ENCODE results near the gene CPEB4. TPM values are rescaled to one million over a fixed set of nuclear protein-coding genes. Genes with fewer than 3 reads are reported as not detected.

CPEB4 gene
- total and polyA plus RNA-seq, 10 of the 15 experiments (the other 5 are each of a cell fraction or from before 2014, with no cell fraction given), result 6.9 to 33.1 (median 20.4) TPM

DNA sequence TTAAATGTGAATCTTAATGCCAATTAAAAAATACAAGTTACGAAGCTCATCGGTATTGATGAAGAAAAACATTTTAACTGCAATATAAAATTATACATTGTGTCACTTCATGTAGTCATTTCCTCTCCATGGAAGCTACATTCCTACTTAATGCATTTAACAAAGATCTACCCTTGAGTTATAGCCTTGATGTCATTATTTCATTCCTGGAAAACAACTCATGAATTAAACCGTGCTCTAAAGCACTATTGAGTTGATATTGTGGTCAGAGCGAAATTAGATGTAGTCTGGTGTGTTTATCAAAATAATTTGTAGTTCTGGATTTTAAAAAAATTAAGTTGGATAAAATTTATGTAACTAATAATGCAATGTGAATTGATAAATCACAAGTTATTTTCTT, 111.9 kb downstream of the CPEB4 start:
- FAIRE-seq (no peak), ATAC-seq (no peak), DNase-seq (ENCODE audit: low read depth, low spot score) (no peak)
- CTCF ChIA-PET, result no interaction called here
- no peak overlapping the region for H3K27ac ChIP-seq (ENCODE audit: control insufficient read depth, insufficient read depth)
- H3K9me3 ChIP-seq (replicated peaks; ENCODE audit: control insufficient read depth, insufficient read depth, low read length), result no peaks in the 10 kb centered on the region
- 48% methylated on average over 4 of the region's 4 CpGs for WGBS (ENCODE audit: insufficient coverage, insufficient replicate concordance, low lambda C conversion rate, missing lambda C conversion rate)
- H4K20me1 ChIP-seq (ENCODE audit: control insufficient read depth, insufficient read depth), result no peaks in the 10 kb centered on the region
- H3K4me3 ChIP-seq, result no peak overlapping the region
- RAD21 ChIA-PET (ENCODE audit: unreplicated experiment), result no interaction called here
- H3K79me2 ChIP-seq (ENCODE audit: control insufficient read depth, insufficient read depth, low read length), result no peaks in the 10 kb centered on the region
- H3K4me2 ChIP-seq (ENCODE audit: control insufficient read depth, insufficient read depth), result no peak overlapping the region
- H2AFZ ChIP-seq (ENCODE audit: control insufficient read depth, low read depth, low read length), result no peak overlapping the region
- no TSS peak for BruUV-seq (replicated peaks)
- SMC1A ChIA-PET (ENCODE audit: uncharacterized antibody, unreplicated experiment), result no interaction called here
- H3K9ac ChIP-seq (ENCODE audit: control insufficient read depth, insufficient read depth, low read length), result no peak overlapping the region
- no peak for TF ChIP-seq SIN3A (IDR thresholded peaks at IDR 0.05; ENCODE audit: low read depth, low read length)
- TF ChIP-seq NFXL1 (IDR thresholded peaks at IDR 0.05; ENCODE audit: borderline replicate concordance), result no peak
- TF ChIP-seq, protein P1, sequence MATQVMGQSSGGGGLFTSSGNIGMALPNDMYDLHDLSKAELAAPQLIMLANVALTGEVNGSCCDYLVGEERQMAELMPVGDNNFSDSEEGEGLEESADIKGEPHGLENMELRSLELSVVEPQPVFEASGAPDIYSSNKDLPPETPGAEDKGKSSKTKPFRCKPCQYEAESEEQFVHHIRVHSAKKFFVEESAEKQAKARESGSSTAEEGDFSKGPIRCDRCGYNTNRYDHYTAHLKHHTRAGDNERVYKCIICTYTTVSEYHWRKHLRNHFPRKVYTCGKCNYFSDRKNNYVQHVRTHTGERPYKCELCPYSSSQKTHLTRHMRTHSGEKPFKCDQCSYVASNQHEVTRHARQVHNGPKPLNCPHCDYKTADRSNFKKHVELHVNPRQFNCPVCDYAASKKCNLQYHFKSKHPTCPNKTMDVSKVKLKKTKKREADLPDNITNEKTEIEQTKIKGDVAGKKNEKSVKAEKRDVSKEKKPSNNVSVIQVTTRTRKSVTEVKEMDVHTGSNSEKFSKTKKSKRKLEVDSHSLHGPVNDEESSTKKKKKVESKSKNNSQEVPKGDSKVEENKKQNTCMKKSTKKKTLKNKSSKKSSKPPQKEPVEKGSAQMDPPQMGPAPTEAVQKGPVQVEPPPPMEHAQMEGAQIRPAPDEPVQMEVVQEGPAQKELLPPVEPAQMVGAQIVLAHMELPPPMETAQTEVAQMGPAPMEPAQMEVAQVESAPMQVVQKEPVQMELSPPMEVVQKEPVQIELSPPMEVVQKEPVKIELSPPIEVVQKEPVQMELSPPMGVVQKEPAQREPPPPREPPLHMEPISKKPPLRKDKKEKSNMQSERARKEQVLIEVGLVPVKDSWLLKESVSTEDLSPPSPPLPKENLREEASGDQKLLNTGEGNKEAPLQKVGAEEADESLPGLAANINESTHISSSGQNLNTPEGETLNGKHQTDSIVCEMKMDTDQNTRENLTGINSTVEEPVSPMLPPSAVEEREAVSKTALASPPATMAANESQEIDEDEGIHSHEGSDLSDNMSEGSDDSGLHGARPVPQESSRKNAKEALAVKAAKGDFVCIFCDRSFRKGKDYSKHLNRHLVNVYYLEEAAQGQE (IDR thresholded peaks at IDR 0.05; ENCODE audit: low read depth, low read length), result no peak
- TF ChIP-seq HDAC6 (IDR thresholded peaks at IDR 0.05; ENCODE audit: unreplicated experiment), result no peak
- no peak for TF ChIP-seq POU2F2 (IDR thresholded peaks at IDR 0.05; ENCODE audit: borderline replicate concordance, low read depth, low read length)
- H3K27me3 ChIP-seq (replicated peaks in 1 of 2; ENCODE audit: control insufficient read depth in 2 of 2, insufficient read depth in 2 of 2, low read length in 1 of 2), result no peaks in the 10 kb centered on the region
- H3K36me3 ChIP-seq (ENCODE audit: control insufficient read depth in 2 of 2, insufficient read depth in 2 of 2, low read length in 1 of 2), result no peaks in the 10 kb centered on the region
- in situ Hi-C loops (cut with MboI) (no loop called here), intact Hi-C loops (cut with micrococcal nuclease; ENCODE audit: unreplicated experiment) (no loop called here)
- POLR2A ChIA-PET, result no interaction called here
- no peaks in the 10 kb centered on the region for H3K4me1 ChIP-seq (ENCODE audit: control insufficient read depth, insufficient read depth, low read length)
